ENCODE data around the gene PLXNA2.

PLXNA2 gene

GRCh38 chr1:208170252-208170651 is 73.9 kb downstream of the PLXNA2 start:
- H3K4me1 ChIP-seq (ENCODE audit: control insufficient read depth, insufficient read depth, low read length): peaks cover 47% of the 10 kb centered on the region
- no peak overlapping the region for H3K27ac ChIP-seq (ENCODE audit: low read depth, low read length)
- H3K4me3 ChIP-seq (ENCODE audit: low read depth, low read length): no peak overlapping the region
- H3K36me3 ChIP-seq (ENCODE audit: control insufficient read depth, insufficient read depth, low read length): no peaks in the 10 kb centered on the region
- no peaks in the 10 kb centered on the region for H3K9me3 ChIP-seq (ENCODE audit: control insufficient read depth, insufficient read depth, low read depth, low read length)
- H3K27me3 ChIP-seq (ENCODE audit: control insufficient read depth, insufficient read depth, low read length): peaks cover 5% of the 10 kb centered on the region; the same call in 1 of the 2 replicates
- no peak overlapping the region for H3K9ac ChIP-seq (ENCODE audit: low read length)

DNA sequence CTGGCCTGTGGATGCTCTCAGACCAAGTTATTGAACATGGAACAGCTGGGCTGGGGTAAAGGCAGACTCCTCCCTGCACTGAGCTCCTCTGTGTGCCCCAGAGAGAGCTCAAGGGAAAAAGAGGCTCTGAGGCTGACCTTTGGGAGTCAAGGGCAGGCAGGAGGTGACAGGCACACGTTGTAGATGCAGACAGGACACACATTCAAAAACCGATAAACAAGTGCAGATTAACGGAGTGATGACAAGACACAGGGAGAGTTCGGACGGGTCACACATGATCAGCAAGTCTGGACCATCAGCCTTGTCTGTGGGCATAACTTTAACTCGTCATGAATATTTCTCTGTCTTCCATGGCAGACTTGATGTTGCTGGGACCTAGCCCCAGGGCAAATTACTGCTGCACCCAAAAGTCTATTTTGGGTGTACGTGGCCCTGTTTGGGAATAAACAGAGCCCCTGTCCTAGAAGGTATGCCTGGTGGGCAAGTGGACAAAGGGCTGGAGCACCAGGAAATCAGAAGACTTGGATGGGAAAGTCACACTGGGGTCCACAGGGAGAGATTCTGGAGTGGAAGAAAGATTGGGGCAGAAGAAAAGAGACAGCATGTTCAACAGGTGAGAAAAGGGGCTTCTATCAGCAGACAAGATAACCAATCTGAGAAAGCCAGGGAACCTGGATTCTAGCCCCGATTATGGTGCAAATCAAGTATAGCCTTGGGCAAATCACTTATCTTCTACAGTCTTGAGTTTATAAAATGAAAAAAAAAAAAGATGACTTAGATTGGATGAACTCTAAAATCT is 74.9 kb downstream of the PLXNA2 start:
- H3K27me3 ChIP-seq (ENCODE audit: control insufficient read depth, insufficient read depth, low read length): peaks cover 8% of the 10 kb centered on the region; the same call in 1 of the 2 replicates
- no peak overlapping the region for H3K9ac ChIP-seq (ENCODE audit: low read length)
- no peaks in the 10 kb centered on the region for H3K9me3 ChIP-seq (ENCODE audit: control insufficient read depth, insufficient read depth, low read depth, low read length)
- H3K4me1 ChIP-seq (ENCODE audit: control insufficient read depth, insufficient read depth, low read length): peaks cover 45% of the 10 kb centered on the region
- no peaks in the 10 kb centered on the region for H3K36me3 ChIP-seq (ENCODE audit: control insufficient read depth, insufficient read depth, low read length)
- H3K4me3 ChIP-seq (ENCODE audit: low read depth, low read length): no peak overlapping the region
- H3K27ac ChIP-seq (ENCODE audit: low read depth, low read length): no peak overlapping the region

DNA sequence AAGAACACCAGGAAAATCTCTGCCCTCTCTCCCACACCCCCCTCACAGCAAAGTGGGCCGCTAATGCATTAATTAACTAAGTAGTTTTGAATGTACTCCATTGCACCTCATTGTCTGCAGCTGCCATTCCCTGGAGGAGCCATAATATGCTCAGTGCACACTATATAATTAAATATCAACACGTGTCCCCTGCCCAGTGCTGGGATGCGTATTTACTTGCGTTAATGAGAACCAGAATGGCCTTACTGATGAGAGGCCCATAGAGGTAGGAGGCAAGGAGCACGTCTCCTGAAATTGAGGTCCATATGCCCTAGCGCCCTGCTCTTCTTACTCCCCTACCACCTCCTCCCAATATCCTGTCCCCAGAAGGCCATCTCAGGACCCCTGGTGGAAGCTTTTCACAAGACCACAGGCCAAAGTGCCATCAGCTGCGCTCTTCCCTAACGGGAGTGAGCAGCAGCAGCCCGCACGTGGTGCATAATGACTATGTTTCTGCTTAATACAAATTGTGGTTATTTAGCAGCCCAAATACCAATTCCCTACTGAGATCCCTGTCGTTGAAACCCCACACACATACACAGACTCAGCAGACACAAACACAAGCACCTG is 76.8 kb downstream of the PLXNA2 start:
- H3K4me3 ChIP-seq (ENCODE audit: low read depth, low read length): no peak overlapping the region
- H3K36me3 ChIP-seq (ENCODE audit: control insufficient read depth, insufficient read depth, low read length): no peaks in the 10 kb centered on the region

GRCh38 chr1:208166340-208167138 is 77.6 kb downstream of the PLXNA2 start:
- H3K4me3 ChIP-seq (ENCODE audit: low read depth, low read length): no peak overlapping the region
- H3K27me3 ChIP-seq (ENCODE audit: control insufficient read depth, insufficient read depth, low read length): peaks cover 16% of the 10 kb centered on the region; the same call in 1 of the 2 replicates
- no peaks in the 10 kb centered on the region for H3K36me3 ChIP-seq (ENCODE audit: control insufficient read depth, insufficient read depth, low read length)
- H3K4me1 ChIP-seq (ENCODE audit: control insufficient read depth, insufficient read depth, low read length): peaks cover 45% of the 10 kb centered on the region
- no peak overlapping the region for H3K27ac ChIP-seq (ENCODE audit: low read depth, low read length)
- H3K9ac ChIP-seq (ENCODE audit: low read length): no peak overlapping the region
- H3K9me3 ChIP-seq (ENCODE audit: control insufficient read depth, insufficient read depth, low read depth, low read length): no peaks in the 10 kb centered on the region

More for the DNA sequence above, 76.8 kb downstream of the PLXNA2 start:
- no peaks in the 10 kb centered on the region for H3K9me3 ChIP-seq (ENCODE audit: control insufficient read depth, insufficient read depth, low read depth, low read length)
- H3K27me3 ChIP-seq (ENCODE audit: control insufficient read depth, insufficient read depth, low read length): peaks cover 15% of the 10 kb centered on the region; the same call in 1 of the 2 replicates
- H3K27ac ChIP-seq (ENCODE audit: low read depth, low read length): no peak overlapping the region
- H3K9ac ChIP-seq (ENCODE audit: low read length): no peak overlapping the region
- H3K4me1 ChIP-seq (ENCODE audit: control insufficient read depth, insufficient read depth, low read length): peaks cover 38% of the 10 kb centered on the region

DNA sequence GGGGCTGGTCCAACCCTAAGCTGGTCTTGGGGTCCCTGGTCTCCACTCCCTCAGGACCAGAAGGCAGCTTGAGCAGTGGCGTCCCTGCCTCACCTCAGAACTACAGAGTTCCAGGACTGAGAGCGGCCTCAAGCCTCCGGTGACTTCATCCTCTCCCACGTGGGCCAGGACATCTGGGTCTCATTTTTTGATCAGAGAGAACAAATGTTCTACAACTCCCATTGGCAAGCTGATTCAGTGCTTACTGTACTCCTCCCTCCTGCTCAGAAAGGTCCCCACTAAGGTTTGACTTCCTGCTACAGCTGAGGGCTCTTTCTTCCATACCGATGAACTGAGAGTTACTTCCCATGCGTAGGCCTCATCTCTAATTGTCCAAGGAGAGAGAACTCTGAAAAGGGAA is 78.5 kb downstream of the PLXNA2 start:
- H3K27ac ChIP-seq (ENCODE audit: low read depth, low read length): no peak overlapping the region
- H3K9me3 ChIP-seq (ENCODE audit: control insufficient read depth, insufficient read depth, low read depth, low read length): no peaks in the 10 kb centered on the region
- no peak overlapping the region for H3K9ac ChIP-seq (ENCODE audit: low read length)
- H3K27me3 ChIP-seq (ENCODE audit: control insufficient read depth, insufficient read depth, low read length): peaks cover 16% of the 10 kb centered on the region; the same call in 1 of the 2 replicates
- no peak overlapping the region for H3K4me3 ChIP-seq (ENCODE audit: low read depth, low read length)
- H3K36me3 ChIP-seq (ENCODE audit: control insufficient read depth, insufficient read depth, low read length): no peaks in the 10 kb centered on the region
- peaks cover 53% of the 10 kb centered on the region for H3K4me1 ChIP-seq (ENCODE audit: control insufficient read depth, insufficient read depth, low read length)

DNA sequence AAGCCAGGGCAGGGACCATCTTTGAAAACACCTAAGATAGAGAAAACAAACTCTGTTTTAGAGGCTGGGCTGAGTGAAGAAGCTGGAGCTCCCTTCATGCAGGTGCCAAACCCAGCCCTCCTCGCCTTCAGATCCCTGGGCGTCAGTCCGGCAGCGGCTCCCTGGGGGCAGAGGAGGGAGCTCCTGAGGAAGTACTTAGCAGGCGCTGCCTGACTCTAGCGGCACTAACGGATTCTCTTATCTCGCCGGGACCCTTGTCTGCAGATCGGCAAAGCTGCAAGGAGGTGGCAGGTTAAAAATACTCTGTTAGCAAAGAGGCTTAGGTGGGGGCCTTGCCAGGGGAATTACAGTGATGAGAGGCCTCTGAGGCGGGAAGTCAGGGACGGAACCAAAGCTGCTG is 79.6 kb downstream of the PLXNA2 start:
- H3K9me3 ChIP-seq (ENCODE audit: control insufficient read depth, insufficient read depth, low read depth, low read length): no peaks in the 10 kb centered on the region
- peaks cover 55% of the 10 kb centered on the region for H3K4me1 ChIP-seq (ENCODE audit: control insufficient read depth, insufficient read depth, low read length)
- H3K9ac ChIP-seq (ENCODE audit: low read length): no peak overlapping the region
- H3K36me3 ChIP-seq (ENCODE audit: control insufficient read depth, insufficient read depth, low read length): no peaks in the 10 kb centered on the region
- H3K4me3 ChIP-seq (ENCODE audit: low read depth, low read length): no peak overlapping the region
- H3K27me3 ChIP-seq (ENCODE audit: control insufficient read depth, insufficient read depth, low read length): peaks cover 16% of the 10 kb centered on the region; the same call in 1 of the 2 replicates
- H3K27ac ChIP-seq (ENCODE audit: low read depth, low read length): no peak overlapping the region

- Histone ChIP-seq H3K9ac (ENCODE audit: low read length) (no peak overlapping the region), H3K9me3 (ENCODE audit: control insufficient read depth, insufficient read depth, low read depth, low read length) (no peaks in the 10 kb centered on the region), H3K27me3 (ENCODE audit: control insufficient read depth, insufficient read depth, low read length) (peaks cover 16% of the 10 kb centered on the region; the same call in 1 of the 2 replicates), H3K27ac (ENCODE audit: low read depth, low read length) (no peak overlapping the region), H3K4me3 (ENCODE audit: low read depth, low read length) (no peak overlapping the region), H3K36me3 (ENCODE audit: control insufficient read depth, insufficient read depth, low read length) (no peaks in the 10 kb centered on the region), H3K4me1 (ENCODE audit: control insufficient read depth, insufficient read depth, low read length) (peaks cover 66% of the 10 kb centered on the region)
Measured at GRCh38 chr1:208163539-208163938, 80.6 kb downstream of the PLXNA2 start.

GRCh38 chr1:208162903-208163302 is 81.3 kb downstream of the PLXNA2 start:
- no peak overlapping the region for H3K27ac ChIP-seq (ENCODE audit: low read depth, low read length)
- H3K27me3 ChIP-seq (ENCODE audit: control insufficient read depth, insufficient read depth, low read length): peaks cover 16% of the 10 kb centered on the region; the same call in 1 of the 2 replicates
- H3K36me3 ChIP-seq (ENCODE audit: control insufficient read depth, insufficient read depth, low read length): no peaks in the 10 kb centered on the region
- no peaks in the 10 kb centered on the region for H3K9me3 ChIP-seq (ENCODE audit: control insufficient read depth, insufficient read depth, low read depth, low read length)
- H3K4me3 ChIP-seq (ENCODE audit: low read depth, low read length): no peak overlapping the region
- no peak overlapping the region for H3K9ac ChIP-seq (ENCODE audit: low read length)
- peaks cover 72% of the 10 kb centered on the region for H3K4me1 ChIP-seq (ENCODE audit: control insufficient read depth, insufficient read depth, low read length)

DNA sequence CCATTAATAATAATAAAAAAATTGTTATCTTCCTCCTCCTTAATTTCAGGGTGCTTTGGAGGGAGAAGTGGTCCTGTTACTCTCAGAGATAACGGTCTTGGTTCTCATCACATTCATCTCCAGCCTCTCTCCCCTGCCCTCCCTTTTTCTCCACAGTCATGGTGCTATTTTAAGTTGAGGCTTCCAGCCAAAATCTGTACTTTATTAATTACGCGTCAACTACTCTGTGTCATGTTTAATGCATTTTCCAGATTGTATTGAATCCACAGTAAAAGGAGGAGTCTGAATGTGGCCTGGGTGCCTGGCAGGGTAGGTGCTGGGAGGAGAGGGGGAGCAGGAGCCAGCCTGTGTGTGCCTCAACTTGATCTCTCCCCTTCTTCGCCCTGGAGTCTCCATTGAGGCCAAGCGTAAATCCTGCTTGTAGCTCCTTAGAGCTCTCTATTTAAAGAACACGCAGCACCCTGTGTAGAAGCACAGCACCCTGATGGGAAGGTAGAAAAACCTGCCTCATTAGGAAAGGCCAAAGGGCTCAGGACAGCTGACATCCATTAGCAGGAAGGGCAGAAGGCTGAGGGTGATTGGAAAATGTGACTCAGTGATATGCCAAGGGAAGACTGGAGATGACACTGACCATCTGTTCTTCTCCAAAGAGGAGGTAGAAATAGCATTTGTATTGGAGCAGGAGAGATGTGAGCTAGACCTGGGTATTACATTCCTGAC is 82.4 kb downstream of the PLXNA2 start:
- no peak overlapping the region for H3K9ac ChIP-seq (ENCODE audit: low read length)
- peaks cover 16% of the 10 kb centered on the region; the same call in 1 of the 2 replicates for H3K27me3 ChIP-seq (ENCODE audit: control insufficient read depth, insufficient read depth, low read length)
- peaks cover 66% of the 10 kb centered on the region for H3K4me1 ChIP-seq (ENCODE audit: control insufficient read depth, insufficient read depth, low read length)
- H3K27ac ChIP-seq (ENCODE audit: low read depth, low read length): no peak overlapping the region
- no peaks in the 10 kb centered on the region for H3K9me3 ChIP-seq (ENCODE audit: control insufficient read depth, insufficient read depth, low read depth, low read length)
- no peak overlapping the region for H3K4me3 ChIP-seq (ENCODE audit: low read depth, low read length)
- H3K36me3 ChIP-seq (ENCODE audit: control insufficient read depth, insufficient read depth, low read length): no peaks in the 10 kb centered on the region

GRCh38 chr1:208161005-208161404 is 83.2 kb downstream of the PLXNA2 start:
- Histone ChIP-seq H3K4me1 (ENCODE audit: control insufficient read depth, insufficient read depth, low read length) (peaks cover 58% of the 10 kb centered on the region), H3K27ac (ENCODE audit: low read depth, low read length) (no peak overlapping the region)

More at GRCh38 chr1:208161005-208161404, 83.2 kb downstream of the PLXNA2 start:
- Histone ChIP-seq H3K36me3 (ENCODE audit: control insufficient read depth, insufficient read depth, low read length) (no peaks in the 10 kb centered on the region), H3K9me3 (ENCODE audit: control insufficient read depth, insufficient read depth, low read depth, low read length) (no peaks in the 10 kb centered on the region), H3K9ac (ENCODE audit: low read length) (no peak overlapping the region), H3K27me3 (ENCODE audit: control insufficient read depth, insufficient read depth, low read length) (peaks cover 16% of the 10 kb centered on the region; the same call in 1 of the 2 replicates), H3K4me3 (ENCODE audit: low read depth, low read length) (no peak overlapping the region)

All from HUES6 (cell line).